Measurements from ENCODE around the gene GLT6D1. TPM values are rescaled to one million over a fixed set of nuclear protein-coding genes. Genes with fewer than 3 reads are reported as not detected.

The GLT6D1 gene
- total RNA-seq, 2 donors from 2014 or later = not detected

DNA sequence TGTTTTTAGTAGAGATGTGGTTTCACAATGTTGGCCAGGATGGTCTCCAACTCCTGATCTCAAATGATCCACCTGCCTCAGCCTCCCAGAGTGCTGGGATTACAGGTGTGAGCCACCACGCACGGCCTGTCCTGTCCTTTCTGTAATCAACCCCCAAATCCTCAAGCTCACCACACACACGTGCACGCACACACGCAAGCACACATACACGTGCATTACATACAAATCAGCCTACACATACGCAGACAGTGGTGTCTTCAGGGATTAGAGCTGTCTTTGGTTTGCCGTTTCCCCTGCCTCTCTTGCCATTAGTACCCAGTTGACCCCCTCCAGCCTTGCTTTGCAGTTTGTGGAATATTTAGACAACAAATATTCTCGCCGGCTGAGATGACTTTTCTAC lies 6.5 kb downstream of the GLT6D1 start:
- peaks cover 14% of the 10 kb centered on the region for H3K36me3 Mint-ChIP-seq
- H3K9me3 Mint-ChIP-seq = peaks cover 3% of the 10 kb centered on the region
- peaks cover 24 to 56% of the 10 kb centered on the region in 2 donors for H3K27me3 Mint-ChIP-seq
- H3K27ac Mint-ChIP-seq = no peak overlapping the region
- no peak for DNase-seq (ENCODE audit: low spot score)
- H3K4me3 Mint-ChIP-seq = no peak overlapping the region
- no peak for ATAC-seq
- H3K4me1 Mint-ChIP-seq (ENCODE audit: low read depth in 2 of 2) = no peaks in the 10 kb centered on the region

DNA sequence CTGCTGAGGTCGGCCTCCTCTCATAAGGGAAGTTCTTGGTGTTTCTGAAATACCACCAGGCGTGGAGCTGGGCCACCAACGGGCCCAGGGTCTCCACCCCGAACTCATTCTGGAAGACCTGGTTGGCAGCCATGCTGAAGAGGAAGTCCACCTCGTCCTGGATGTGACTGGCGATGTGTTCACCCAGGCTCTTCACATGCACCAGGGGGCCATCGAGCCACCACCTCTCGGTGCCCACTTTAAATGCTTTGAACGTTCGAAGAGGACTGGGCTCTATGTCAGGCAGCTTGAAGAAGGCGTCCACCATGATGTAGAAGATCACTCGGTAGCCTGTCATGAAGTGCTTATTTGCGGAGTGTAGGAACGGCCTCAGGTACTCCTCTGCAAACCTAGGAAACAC lies 15.1 kb downstream of the GLT6D1 start:
- ATAC-seq (no peak), DNase-seq (ENCODE audit: low spot score) (no peak)
- peaks cover 13 to 33% of the 10 kb centered on the region in 2 donors for H3K27me3 Mint-ChIP-seq
- H3K4me1 Mint-ChIP-seq (ENCODE audit: low read depth in 2 of 2) = no peaks in the 10 kb centered on the region
- H3K9me3 Mint-ChIP-seq = peaks cover 7% of the 10 kb centered on the region
- H3K27ac Mint-ChIP-seq = no peak overlapping the region
- peaks cover 20% of the 10 kb centered on the region for H3K36me3 Mint-ChIP-seq
- H3K4me3 Mint-ChIP-seq = no peak overlapping the region

DNA sequence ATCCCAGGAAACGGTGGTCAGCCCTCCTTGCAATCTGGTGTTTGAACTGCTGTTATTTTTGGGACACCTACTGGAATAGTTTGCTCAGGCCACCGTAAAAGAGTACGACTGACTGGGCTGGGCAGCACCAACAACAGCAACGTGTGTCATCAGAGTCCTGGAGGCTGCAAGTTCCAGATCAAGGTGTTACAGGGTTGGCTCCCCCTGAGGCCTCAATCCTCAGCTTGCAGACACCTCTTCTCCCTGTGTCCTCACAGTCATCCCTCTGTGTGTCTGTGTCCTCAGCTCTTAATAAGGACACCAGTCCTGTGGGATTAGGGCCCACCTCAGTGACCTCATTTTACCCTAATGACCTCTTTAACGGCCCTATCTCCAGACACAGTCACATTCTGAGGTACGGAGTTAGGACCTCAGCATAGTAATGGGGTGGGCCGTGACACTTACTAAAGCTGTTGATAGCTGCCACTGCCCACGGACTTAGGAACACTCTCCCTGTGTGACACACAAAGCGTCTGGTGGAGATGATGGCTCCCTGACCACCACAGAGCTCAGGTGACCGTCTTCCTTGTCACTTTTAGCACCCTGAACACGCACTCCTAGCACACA lies 16.8 kb downstream of the GLT6D1 start:
- H3K27me3 Mint-ChIP-seq = peaks cover 9 to 24% of the 10 kb centered on the region in 2 donors
- peaks cover 3% of the 10 kb centered on the region for H3K9me3 Mint-ChIP-seq
- DNase-seq (ENCODE audit: low spot score) (no peak), ATAC-seq (no peak)
- H3K4me1 Mint-ChIP-seq (ENCODE audit: low read depth in 2 of 2) = no peaks in the 10 kb centered on the region
- no peak overlapping the region for H3K27ac Mint-ChIP-seq
- H3K36me3 Mint-ChIP-seq = peaks cover 10% of the 10 kb centered on the region
- H3K4me3 Mint-ChIP-seq = no peak overlapping the region

DNA sequence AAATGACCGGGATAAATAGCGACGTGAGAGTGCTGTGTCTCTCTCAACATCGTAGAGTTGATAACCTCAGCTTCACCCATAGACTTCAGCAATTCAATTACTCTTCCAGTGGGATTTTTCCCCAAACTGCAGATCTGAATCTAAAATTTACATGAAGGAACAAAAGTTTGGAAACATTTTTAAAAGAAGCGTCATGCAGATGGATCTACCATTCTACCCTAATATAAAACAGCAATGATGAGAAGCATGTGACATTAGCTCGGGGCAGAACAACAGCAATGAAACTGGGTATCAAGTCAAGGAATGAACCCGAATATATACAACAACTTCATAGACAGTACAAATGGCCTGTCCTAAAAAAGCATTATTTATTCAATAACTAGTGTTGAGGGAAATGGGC lies 18.8 kb downstream of the GLT6D1 start:
- Mint-ChIP-seq H3K4me3 (no peak overlapping the region), H3K9me3 (no peaks in the 10 kb centered on the region), H3K4me1 (ENCODE audit: low read depth in 2 of 2) (no peaks in the 10 kb centered on the region), H3K36me3 (no peaks in the 10 kb centered on the region), H3K27ac (no peak overlapping the region), H3K27me3 (peaks cover 5 to 11% of the 10 kb centered on the region in 2 donors)
- ATAC-seq (no peak), DNase-seq (ENCODE audit: low spot score) (no peak)

DNA sequence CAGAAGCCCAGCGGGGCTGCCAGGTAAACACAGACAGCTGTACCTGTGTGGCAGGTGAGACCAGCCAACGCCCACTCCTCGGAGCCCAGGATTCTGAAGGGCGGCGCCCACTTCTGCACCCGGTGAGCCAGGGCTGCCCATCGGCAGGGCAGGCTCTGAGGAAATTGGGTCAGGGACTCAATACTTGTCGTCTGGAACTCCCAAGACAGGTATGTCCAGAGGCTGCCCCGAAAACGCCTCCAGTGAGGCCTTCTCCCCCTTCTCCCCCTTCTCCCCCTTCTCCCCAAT lies 19.8 kb downstream of the GLT6D1 start:
- Mint-ChIP-seq H3K4me1 (ENCODE audit: low read depth in 2 of 2) (no peaks in the 10 kb centered on the region), H3K9me3 (no peaks in the 10 kb centered on the region), H3K27me3 (peaks cover 5 to 11% of the 10 kb centered on the region in 2 donors), H3K27ac (no peak overlapping the region), H3K4me3 (no peak overlapping the region), H3K36me3 (no peaks in the 10 kb centered on the region)
- ATAC-seq (no peak), DNase-seq (ENCODE audit: low spot score) (no peak)

DNA sequence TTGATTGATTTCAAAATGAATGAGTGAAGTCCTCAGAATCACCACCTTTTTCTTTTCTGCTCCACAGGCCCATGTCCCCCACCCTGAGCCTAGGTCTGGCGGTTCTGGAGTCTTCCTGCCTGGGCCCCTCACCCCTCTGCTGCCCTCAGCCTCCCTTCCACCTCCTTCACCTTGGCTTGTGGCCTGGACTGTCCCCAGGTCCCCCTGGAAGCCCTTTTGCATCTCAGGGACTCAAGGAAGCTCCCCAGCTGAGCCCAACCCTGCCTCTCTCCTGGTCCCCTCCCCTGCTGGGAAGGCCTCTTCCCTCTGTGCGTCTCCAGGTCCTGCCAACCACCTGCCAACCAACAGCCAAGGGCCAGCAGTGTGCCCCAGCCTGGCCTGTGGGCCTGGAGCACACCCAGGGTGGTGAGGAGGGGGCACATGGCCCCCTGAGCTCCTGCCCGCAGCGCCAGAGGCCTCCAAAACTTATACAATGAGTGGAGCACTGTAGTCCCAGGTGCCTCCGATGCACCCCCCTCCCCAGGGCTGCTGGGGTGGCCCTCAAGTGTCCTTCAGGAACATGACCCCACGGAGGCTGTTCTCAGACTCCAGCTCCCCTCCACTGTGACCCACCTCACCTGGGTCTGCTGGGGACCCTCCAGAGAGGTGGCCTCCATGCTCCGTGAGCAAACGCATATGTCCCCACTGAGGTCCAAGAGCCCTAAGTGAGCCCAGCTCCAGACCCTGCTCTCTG lies 20.3 kb downstream of the GLT6D1 start:
- Mint-ChIP-seq H3K4me1 (ENCODE audit: low read depth in 2 of 2) (no peaks in the 10 kb centered on the region), H3K9me3 (no peaks in the 10 kb centered on the region), H3K27me3 (peaks cover 5 to 11% of the 10 kb centered on the region in 2 donors), H3K27ac (no peak overlapping the region), H3K4me3 (no peak overlapping the region), H3K36me3 (no peaks in the 10 kb centered on the region)
- no peak for DNase-seq (ENCODE audit: low spot score)
- peak in 1 of 2 donors; percentile 13 for ATAC-seq

DNA sequence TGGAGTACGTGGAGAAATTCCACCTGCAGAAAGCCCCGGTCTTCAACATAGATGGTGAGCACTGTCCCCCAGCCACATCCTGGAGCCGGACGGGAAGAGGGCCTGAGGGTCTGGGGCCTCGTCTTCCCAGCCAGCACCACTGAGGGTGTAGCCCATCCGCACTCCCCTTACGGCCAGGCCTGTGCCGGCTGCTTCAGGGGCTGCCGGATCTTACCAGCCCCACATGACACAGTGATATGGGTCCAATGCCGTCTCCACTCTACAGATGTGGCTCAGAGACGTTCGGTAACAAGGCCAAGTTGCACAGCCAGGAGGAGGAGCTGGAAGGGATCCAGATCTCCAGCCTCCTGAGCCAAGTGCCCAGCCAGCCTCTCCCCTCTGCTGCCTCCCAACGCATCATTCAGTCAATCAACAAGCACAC lies 21.3 kb downstream of the GLT6D1 start:
- Mint-ChIP-seq H3K9me3 (no peaks in the 10 kb centered on the region), H3K36me3 (no peaks in the 10 kb centered on the region), H3K4me3 (no peak overlapping the region), H3K4me1 (ENCODE audit: low read depth in 2 of 2) (no peaks in the 10 kb centered on the region), H3K27ac (no peak overlapping the region), H3K27me3 (peaks cover 5 to 11% of the 10 kb centered on the region in 2 donors)
- ATAC-seq = no peak
- no peak for DNase-seq (ENCODE audit: low spot score)

DNA sequence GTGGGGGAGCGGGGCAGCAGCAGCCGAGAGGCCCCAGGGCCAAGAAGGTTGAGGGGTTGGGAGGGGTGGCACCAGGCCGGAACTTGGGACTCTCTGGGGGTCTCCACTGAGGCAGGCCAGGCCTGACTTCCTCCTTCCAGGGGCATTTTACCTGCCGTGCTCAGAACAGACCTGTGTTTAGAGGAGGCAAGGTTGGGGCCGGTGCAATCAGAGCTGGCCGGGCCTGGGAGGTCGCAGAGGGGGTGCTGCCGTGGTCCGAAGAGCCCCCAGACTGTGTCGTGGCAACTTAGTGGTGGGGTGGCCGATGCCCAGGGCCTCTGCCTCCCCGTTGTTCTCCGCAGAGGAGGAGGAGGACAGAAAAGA lies 21.8 kb downstream of the GLT6D1 start:
- peaks cover 5 to 11% of the 10 kb centered on the region in 2 donors for H3K27me3 Mint-ChIP-seq
- H3K36me3 Mint-ChIP-seq = no peaks in the 10 kb centered on the region
- ATAC-seq (no peak), DNase-seq (ENCODE audit: low spot score) (no peak)
- no peak overlapping the region for H3K27ac Mint-ChIP-seq
- no peaks in the 10 kb centered on the region for H3K4me1 Mint-ChIP-seq (ENCODE audit: low read depth in 2 of 2)
- H3K9me3 Mint-ChIP-seq = no peaks in the 10 kb centered on the region
- no peak overlapping the region for H3K4me3 Mint-ChIP-seq

DNA sequence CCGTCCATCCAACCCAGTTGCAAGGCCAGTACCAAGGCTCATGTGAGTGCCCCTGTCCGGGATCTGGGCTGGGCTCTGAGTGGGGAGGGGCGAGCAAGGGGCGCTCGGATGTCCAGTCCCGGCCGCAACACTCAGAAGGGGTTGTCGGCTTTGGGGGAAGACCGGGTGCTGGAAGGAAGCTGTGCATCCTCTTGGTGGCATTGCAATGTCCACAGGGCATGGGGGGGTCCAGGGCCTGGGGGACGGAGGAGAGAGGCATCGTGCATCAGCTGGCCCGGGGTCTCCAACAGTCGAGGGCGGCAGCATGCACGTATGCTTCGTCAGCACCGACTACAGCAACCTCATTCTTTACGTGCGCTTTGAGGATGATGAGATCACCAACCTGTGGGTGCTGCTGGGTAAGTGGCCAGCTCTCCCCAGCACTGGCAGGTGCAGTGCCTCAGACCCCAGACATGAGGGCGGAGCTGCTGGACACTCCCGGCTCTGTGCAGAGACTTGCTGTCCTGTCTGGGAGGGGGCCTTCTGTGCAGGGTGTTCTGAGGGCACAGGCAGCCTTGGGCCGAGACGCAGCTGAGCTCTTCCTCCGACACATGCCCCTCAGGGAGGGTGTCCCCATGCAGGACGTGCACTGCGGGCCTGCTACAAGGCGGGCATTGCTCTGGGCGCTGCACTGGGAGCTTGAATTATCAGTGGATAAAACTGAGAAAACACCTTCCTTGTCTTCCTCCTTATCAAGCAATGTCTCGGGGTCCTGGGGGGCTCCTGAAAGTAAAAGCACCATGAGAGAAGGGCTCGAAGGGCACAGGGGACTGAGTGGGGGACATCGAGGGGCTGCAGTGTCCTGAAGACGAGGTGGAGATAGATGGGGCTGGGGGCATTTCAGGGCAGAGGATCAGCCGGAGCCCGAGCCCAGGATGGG lies 22.5 kb downstream of the GLT6D1 start:
- Mint-ChIP-seq H3K36me3 (no peaks in the 10 kb centered on the region), H3K4me3 (no peak overlapping the region), H3K27ac (no peak overlapping the region), H3K4me1 (ENCODE audit: low read depth in 2 of 2) (no peaks in the 10 kb centered on the region), H3K27me3 (peaks cover 5 to 14% of the 10 kb centered on the region in 2 donors), H3K9me3 (no peaks in the 10 kb centered on the region)
- ATAC-seq (no peak), DNase-seq (ENCODE audit: low spot score) (no peak)

DNA sequence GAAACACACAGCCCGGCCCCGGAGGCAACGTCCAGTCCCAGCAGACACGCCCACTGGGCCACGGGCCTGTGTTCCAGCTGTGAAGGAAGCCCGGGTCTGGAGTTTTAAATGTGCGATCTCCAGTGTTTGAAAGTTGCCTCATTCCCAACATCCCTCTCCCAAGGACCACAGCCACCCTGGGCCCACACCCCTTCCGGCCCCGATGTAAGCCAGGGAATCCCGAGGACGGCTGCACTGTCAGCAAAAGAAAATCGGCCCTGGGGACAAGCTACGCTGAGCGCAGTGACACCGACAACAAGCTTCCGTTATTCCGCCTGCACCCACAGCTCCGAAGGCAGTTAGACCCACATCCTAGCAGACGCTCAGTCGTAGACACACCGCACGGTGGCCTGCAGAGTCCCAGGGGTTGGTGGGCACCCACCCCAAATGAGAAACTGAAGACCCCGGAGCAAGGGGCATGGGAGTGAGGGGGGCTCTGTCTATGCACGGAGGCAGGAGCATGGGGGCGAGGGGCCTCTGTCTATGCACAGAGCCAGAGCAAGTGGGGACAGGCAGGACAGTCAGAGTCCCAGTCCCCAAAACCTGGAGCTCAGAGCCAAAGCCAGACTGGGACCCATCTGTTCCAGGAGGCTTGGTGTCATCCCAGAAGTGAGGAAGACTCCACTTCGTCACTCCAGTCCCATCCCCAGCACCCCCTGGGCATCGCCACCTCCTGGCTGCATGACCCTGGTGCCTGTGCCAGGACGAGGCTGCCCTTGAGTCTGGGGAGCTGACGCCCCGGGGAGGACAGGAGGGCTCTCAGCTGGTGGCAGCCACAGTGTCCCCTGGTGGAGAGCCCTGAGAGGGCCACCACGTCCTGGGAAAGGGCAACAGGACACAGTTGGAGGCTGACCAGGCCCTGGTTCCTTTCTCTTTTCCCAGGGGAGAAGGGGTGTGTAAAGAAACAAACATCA lies 23.4 kb downstream of the GLT6D1 start:
- H3K27me3 Mint-ChIP-seq = peaks cover 5 to 15% of the 10 kb centered on the region in 2 donors
- no peaks in the 10 kb centered on the region for H3K9me3 Mint-ChIP-seq
- DNase-seq (ENCODE audit: low spot score) (peak; percentile 44), ATAC-seq (no peak)
- H3K4me1 Mint-ChIP-seq (ENCODE audit: low read depth in 2 of 2) = no peaks in the 10 kb centered on the region
- no peak overlapping the region for H3K27ac Mint-ChIP-seq
- no peak overlapping the region for H3K4me3 Mint-ChIP-seq
- no peaks in the 10 kb centered on the region for H3K36me3 Mint-ChIP-seq

DNA sequence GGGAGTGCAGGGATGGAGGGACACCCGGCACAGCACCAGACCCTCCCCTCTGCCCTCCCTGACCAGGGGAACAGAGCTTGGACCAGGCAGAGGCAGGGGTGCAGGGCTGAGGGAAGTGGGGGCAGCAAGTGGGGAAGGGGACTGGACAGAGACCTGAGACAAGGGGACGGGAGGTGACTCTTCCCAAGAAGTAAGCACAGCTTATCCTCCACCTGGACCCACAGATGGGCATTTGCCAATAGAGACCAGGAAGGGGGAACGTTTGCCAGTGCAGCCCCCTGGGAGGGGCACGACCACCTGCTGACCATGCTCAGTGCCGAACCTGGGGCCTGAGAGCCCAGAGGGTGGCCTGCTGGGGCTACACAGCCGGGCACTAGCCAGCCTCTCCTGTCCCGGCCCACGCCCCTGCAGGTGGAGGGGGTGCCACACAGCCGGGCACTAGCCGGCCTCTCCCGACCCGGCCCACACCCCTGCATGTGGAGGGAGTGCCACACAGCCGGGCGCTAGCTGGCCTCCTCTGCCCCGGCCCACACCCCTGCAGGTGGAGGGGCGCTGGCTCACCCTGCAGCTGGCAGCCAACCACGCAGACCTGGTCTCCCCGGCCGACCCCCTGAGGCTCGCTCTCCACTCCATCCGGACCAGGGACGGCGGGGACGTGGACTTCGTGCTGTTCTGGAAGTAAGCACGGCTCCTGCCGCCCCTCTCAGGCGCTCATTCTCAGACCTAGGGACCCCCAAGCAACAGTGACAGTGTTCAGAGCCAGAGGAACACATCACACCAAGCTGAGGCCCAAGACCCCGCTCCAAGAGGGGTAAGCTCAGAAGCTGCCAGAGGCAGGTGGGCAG lies 24.3 kb downstream of the GLT6D1 start:
- Mint-ChIP-seq H3K4me3 (no peak overlapping the region), H3K36me3 (no peaks in the 10 kb centered on the region), H3K4me1 (ENCODE audit: low read depth in 2 of 2) (peaks cover 0 to 2% of the 10 kb centered on the region in 2 donors)

DNA sequence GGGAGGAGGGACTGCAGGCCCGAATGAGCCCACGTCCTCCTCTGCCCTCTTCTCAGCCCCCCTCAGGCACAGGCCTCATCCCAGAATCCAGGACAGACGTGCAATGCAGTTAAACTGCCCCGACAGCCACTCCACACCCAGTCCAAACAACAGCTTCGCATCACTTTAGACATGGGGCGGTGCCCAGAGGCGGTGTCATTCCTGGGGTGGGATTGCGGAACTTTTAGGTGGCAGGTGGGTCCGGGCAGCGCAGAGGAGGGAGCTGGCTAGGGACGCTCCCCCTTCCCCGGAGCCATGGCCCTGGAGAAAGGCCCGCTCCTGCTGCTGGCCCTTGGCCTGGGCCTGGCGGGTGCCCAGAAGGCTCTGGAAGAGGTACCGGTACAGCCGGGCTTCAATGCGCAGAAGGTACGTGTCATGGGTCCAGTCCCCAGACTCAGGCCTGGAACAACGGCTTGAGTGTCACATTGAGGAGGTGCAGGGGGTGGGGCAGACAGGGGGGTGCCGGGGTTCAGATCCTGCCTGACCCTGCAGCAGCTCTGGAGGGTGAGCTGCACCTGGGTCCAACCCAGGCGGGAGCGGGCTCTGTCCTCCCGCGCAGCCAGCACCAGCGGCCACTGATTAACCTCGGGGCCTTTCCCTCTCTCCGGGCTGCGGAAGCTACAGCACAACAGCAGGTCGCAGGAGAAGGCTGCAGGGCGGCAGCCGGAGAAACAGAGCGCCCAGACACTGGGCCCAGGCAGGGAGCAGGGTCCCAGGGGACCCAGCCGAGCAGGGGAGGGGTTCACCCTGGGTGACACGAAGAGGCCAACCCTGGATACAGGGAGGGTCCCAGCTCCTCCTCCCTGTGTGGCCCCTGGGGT lies 25.2 kb downstream of the GLT6D1 start:
- H3K4me1 Mint-ChIP-seq (ENCODE audit: low read depth in 2 of 2) = peaks cover 0 to 3% of the 10 kb centered on the region in 2 donors
- H3K9me3 Mint-ChIP-seq = no peaks in the 10 kb centered on the region
- no peak for ATAC-seq
- peak; percentile 55 for DNase-seq (ENCODE audit: low spot score)
- no peak overlapping the region for H3K4me3 Mint-ChIP-seq
- H3K27me3 Mint-ChIP-seq = peaks cover 0 to 13% of the 10 kb centered on the region in 2 donors
- no peaks in the 10 kb centered on the region for H3K36me3 Mint-ChIP-seq
- no peak overlapping the region for H3K27ac Mint-ChIP-seq

More for the DNA sequence above, 24.3 kb downstream of the GLT6D1 start:
- no peaks in the 10 kb centered on the region for H3K9me3 Mint-ChIP-seq
- DNase-seq (ENCODE audit: low spot score) = peak; percentile 58
- no peak for ATAC-seq
- H3K27me3 Mint-ChIP-seq = peaks cover 0 to 10% of the 10 kb centered on the region in 2 donors
- H3K27ac Mint-ChIP-seq = no peak overlapping the region

Data from natural killer cell treated with Interleukin-12 subunit alpha and Interleukin-12 subunit beta and Interleukin-15 and Interleukin-18, amount 100 ng/mL, for 72 hours (primary cell).